Measurements from ENCODE around the gene MTIF3. TPM values are rescaled to one million over a fixed set of nuclear protein-coding genes. Genes with fewer than 3 reads are reported as not detected.

Gene MTIF3
- total RNA-seq, 1 donor from 2014 or later = 140 TPM

DNA sequence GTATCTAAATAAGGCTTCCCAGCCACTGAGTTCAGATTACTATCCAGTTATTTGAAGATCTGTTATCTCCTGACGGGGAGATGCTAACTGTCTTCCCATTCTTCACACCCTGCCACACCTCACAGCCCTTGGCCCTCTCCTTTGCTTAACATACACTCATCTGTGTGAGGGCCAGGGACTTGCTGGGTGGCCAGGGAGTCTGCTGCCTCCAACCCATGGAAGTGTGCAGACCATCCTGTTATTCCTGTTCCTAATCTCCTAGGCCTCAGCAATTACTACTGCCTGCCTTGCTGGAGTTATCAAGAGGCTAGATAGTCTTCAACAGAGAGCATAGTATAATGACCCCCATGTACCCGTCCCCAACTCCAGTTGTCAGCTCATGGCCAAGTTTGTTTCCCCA, 62.1 kb downstream of the MTIF3 start:
- intact Hi-C loops (cut with micrococcal nuclease) = no loop called here
- Histone ChIP-seq H3K9me3 (replicated peaks) (no peaks in the 10 kb centered on the region), H3K4me3 (no peak overlapping the region), H3K27ac (replicated peaks) (no peak overlapping the region), H3K27me3 (ENCODE audit: low read depth) (peaks cover 28% of the 10 kb centered on the region), H3K36me3 (no peaks in the 10 kb centered on the region), H3K4me1 (no peaks in the 10 kb centered on the region)
- TF ChIP-seq, protein P1, sequence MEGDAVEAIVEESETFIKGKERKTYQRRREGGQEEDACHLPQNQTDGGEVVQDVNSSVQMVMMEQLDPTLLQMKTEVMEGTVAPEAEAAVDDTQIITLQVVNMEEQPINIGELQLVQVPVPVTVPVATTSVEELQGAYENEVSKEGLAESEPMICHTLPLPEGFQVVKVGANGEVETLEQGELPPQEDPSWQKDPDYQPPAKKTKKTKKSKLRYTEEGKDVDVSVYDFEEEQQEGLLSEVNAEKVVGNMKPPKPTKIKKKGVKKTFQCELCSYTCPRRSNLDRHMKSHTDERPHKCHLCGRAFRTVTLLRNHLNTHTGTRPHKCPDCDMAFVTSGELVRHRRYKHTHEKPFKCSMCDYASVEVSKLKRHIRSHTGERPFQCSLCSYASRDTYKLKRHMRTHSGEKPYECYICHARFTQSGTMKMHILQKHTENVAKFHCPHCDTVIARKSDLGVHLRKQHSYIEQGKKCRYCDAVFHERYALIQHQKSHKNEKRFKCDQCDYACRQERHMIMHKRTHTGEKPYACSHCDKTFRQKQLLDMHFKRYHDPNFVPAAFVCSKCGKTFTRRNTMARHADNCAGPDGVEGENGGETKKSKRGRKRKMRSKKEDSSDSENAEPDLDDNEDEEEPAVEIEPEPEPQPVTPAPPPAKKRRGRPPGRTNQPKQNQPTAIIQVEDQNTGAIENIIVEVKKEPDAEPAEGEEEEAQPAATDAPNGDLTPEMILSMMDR (IDR thresholded peaks at IDR 0.05; ENCODE audit: borderline replicate concordance) = no peak
- DNase-seq = no peak

Other genes starting within 250 kb of the MTIF3 start
- gene RPL21, start 199.0 kb downstream of the MTIF3 start, total RNA-seq = 674 TPM
- gene RASL11A, start 179.7 kb downstream of the MTIF3 start, total RNA-seq = 5.3 TPM
- gene GTF3A, start 25.9 kb downstream of the MTIF3 start, total RNA-seq = 176 TPM
- 11.2 TPM for gene LNX2, start 170.0 kb upstream of the MTIF3 start, total RNA-seq
- gene POLR1D, start 171.3 kb upstream of the MTIF3 start, total RNA-seq = 73.5 TPM

Data from left ventricle myocardium inferior (tissue), 1 donor.